ENCODE measurements around the gene ZMIZ1.

ZMIZ1 gene

DNA sequence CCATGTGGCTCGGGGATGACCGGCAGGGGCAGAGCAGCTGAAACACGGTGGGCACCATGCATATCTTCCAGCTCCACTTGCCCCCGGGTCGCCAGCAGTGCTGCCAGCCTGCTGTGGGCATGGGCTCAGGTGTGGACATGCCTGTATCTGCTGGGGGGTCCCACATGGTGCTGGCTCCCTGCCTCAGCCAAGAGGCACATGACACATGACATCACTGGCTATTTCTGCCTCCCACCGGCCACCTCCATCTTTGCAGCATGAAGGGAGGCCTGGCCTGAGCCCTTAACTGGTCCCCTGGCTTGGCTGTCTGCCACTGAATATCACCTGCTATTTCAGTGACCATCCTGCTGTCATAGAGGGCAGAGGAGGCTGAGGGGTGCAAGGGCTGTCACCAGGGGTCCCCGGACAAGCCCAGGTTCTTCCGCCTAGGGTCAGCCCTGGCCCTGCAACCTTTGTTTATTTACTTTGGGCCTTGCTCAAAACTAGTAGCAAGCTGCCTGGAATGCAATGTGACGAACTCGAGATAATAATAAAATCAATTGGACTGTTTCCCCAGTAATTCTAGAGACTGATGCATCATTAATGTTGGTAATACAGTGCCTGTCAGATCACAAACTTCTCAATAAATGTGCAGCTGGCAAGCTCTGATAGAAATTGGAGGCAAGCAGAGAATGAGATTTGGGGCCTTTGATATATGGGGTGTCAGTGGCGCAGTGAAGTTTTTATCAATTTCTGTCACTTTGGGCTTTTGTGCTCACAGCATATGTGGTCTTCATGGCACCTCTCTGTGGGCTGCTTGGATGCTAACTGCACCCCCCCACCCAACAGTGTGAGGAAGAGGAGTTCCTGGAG, 28.5 kb downstream of the ZMIZ1 start:
- peak; percentile 38 for DNase-seq (ENCODE audit: low read depth)

DNA sequence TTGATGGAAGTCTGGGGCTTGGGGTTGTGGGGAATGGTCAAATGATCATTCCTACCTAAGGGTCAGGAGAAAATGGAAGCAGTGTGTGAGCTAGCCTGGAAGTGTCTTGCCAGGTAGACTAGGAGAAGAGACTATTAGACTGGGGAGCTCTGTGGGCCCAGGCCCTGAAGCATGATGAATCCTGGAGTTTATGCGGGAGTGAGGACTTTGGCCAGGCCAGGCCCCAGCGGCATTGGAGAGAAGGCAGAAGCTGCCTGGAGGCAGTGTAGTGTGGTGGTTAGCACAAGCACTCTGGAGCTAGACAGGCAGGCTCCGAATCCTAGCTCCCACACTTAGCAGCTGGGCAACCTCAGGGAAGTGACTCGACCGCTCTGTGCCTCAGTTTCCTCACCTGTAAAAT, 29.3 kb downstream of the ZMIZ1 start:
- DNase-seq (ENCODE audit: low read depth), result no peak

DNA sequence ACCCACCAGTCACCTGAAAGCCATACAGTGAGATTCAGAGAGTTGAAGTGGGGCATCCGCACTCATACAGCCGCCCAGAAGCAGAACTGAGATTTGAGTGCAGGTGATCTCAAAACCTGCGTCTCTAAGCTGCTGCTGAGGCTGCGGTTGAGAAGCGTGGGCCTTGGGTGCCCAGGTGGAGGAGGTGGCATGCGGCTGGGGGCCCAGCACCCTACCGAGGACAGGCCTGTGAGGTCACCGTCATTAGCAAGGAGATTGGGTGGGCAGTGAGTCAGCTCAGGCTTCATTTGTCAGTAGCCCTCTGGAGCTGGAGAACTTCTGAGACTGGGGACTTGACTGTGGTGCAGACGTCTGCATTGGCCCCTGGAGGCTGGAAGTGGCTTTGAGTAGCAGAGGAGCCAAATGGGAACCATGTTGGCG, 29.8 kb downstream of the ZMIZ1 start:
- DNase-seq (ENCODE audit: low read depth), result no peak

DNA sequence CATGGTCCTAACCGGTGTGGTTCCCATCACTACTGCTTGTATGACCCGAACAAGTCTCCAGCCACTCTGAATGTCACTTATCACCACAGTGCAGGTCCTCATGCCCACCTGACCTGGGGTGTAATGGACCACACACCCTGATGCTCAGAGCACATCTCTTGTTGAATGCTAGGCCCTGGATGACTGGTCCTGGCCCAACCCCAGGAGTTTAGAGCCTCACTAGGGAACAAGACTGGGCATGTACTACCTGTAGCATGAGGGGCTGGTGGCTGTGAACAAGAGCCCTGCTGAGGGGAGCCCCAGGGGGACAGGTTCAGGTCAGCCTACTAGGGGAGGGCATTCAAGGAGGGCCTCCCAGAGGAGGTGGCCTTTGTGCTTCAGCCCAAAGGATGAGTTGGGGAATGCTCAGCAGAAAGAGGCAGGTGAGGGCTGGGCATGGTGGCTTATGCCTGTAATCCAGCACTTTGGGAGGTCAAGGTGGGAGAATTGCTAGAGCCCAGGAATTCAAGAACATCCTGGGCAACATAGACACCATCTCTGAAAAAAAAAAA, 31.2 kb downstream of the ZMIZ1 start:
- DNase-seq (ENCODE audit: low read depth), result no peak

DNA sequence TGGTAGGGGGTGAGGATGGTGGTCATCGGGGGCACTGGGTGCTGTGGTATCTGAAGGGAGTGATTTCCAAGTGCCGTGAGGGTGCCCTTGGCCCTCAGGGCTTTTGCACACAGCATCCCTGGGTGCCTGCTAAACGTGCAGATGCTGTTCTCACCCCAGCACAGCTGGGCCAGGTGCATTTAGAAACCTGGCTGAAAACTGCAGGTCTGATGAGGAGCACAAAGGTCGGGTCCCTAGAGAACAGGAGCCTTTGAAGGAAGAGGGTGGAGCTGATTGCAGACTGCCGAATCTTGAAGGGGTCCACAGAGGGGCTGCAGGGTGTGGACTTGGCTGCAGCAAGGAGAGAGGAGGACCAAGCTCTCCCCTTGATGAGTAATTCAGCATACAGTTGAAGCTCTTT, 32.0 kb downstream of the ZMIZ1 start:
- DNase-seq (ENCODE audit: low read depth), result no peak

DNA sequence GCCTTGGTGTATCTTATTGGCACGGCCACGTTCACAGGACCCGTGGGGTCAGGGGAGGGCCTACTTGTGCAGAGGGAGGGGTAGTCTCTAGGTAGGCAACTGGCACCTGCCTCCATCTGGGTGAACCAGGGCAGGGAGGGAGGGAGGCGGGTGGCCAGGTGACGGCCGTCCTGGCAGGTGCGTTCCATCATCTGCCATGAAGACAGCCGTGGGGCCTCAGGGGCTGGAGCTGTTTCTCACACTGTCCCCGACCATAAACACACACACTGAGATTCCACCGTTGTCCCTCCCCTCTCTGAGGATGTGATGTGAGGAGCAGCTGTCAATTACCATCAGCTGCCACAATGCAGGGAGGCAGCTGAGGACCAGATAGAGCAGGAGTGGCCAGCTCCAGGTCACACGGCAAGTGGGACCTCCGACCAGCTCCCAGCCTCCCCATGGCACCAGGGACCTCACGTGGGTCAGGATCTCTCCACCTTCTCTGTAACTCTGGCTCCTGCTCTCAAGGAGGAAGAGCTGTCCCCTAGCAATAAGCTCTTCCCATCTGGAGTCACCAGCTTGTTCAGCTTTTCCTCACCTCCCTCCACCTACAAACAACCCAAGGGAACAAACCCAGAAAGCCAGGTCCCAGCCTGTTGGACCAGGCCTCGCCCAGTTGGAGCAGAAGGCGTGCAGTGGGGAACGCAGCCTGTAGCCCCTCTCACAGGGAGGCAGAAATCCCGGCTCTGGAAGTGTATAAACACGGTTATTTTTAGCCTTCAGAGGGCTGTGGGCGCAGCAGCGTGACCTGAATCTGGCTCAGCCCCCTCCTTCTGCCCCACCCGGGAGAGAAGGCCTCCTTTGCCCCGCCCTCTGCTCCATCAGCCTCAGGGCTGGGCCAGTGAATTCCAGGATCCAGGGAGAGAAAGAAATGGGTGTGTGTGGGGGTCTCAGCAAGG, 33.1 kb downstream of the ZMIZ1 start:
- DNase-seq (ENCODE audit: low read depth), result peak; percentile 38

DNA sequence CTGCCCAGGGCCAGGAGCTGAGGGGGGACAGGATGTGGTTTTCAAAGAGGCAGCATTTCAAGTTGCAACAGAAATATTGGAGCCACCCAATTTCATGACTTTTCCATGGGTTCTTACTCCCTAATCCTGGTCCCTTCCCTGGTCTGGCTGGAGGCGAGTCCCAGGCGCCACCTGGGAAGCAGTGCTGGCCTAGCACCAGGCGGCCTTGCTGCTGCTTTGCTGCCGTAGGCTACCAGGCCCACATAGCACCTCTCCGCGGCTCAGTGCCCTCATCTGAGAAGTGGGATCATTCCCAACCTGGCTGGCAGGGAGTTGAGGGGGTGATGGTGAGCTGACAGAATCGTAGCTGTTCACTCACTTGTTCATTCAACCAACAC, 33.7 kb downstream of the ZMIZ1 start:
- DNase-seq (ENCODE audit: low read depth), result no peak

DNA sequence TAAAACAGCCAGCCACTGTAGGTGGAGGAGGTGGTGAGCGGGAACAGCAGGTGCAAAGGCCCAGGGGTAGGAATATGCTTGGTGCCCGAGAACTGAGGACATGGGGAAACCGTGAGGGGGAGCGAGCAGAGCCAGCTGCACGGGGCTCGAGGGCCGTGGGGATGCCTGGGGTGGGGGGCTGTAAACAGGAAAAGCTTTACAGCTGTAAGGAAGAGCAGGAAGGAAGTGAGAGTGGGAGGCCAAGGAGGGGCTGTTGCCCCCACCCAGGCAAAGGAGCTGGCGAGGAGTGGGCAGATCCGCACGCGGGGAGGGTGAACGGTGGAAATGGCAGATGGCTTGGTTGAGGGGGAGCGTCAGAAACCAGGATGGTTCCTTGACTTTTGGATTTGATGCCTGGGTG, 34.4 kb downstream of the ZMIZ1 start:
- DNase-seq (ENCODE audit: low read depth), result no peak

DNA sequence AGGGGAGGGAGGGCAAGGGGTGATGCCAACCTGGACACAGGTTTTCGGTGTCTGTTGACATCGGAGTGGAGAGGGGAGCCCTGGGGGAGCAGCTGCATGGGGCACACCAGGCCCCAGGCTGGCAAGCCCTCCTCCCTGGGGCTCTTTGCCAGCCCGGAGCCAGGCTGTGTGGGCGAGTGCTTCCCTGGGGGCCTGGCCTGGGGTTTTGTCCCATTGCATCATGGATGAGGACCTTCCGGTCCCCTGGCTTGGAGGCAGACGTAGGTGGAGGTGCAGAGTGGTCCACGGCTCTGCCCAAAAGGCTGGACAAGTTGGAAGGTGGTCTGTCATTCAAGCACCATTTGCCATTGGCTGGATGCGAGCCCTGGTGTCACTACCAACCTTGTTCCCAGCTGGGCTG, 34.8 kb downstream of the ZMIZ1 start:
- DNase-seq (ENCODE audit: low read depth), result no peak

DNA sequence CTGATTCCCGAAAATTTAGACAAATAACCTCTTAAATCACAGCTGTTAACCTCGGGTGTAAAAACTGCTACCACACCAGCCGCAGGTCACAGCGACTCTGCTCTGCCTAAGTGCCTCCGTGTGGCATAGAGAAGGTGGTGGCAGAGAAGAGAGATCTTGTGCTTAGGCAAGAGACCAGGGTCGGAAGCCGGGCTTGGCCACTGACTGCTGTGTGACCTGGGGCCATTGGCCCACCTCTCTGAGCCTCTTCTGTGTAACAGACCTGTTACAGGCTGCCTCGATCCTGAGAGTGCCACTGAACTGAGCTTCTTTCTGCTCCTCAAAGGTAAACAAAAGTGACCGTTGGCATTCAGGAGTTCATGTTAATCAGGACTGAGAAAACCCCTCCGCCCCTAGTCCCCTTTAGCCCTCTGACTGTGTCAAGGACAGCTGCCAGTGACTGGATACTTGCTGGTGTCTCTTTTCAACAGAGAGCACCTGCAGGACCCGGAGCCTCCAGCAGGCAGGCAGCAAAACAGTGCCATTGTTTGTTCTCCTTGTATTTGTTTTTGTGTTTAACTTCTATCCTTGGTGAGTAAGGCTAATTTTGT, 36.5 kb downstream of the ZMIZ1 start:
- DNase-seq (ENCODE audit: low read depth), result no peak

DNA sequence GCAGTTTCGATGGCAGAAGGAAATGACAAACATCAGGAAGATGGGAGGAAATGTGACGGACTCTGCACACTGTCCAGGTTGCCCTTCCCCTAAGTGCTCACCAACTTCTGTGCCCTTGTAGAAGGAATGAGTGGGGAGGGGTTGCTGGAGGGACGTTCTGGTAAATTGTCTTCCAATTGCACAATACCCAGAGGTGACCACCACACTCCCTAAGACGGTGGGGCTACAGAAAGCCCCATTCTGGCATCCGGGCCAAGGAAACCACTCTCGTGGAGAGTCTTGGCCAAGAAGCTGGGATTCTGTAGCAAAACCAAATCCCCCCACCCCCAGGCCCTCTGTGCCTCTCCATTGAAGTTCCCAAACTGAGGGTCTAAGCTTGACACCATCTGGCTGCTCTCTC, 37.1 kb downstream of the ZMIZ1 start:
- DNase-seq (ENCODE audit: low read depth), result no peak

DNA sequence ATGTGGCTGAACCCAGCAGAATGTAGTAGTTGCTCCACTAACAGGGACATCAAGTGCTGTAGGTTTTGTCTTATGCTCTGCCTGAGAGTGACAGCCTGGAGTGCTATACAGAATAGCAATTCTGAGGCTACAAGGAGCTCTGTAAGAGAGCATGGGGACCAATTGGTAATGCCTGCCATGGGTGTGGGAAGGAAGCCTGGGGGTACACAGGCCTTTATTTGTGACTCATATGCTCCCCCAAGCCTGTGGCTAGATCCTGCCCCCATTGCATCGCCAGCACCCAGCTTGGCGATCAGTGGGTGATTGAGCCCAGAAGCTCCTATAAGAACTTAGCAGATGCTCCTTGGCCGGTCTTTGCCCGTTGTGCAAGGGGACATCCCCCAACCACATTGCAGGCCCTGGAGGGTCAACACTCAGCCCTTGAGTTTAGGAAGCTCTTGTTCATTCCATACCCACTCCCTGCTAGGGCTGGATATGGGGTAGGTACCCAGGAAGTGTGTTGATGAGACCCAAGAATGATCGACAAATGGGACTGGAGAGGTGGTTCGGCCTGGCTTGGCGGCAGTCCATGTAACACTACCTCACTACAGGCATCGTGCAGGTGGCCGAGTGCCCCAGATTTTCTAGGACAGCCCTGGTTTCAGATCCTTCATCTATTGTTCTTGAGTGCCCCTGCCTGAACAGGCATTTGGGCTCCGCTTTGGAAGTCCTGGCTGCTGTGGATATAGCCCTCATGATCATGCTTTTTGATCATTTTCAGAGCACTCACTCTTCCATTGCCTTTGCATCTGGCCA, 37.7 kb downstream of the ZMIZ1 start:
- DNase-seq (ENCODE audit: low read depth), result no peak

DNA sequence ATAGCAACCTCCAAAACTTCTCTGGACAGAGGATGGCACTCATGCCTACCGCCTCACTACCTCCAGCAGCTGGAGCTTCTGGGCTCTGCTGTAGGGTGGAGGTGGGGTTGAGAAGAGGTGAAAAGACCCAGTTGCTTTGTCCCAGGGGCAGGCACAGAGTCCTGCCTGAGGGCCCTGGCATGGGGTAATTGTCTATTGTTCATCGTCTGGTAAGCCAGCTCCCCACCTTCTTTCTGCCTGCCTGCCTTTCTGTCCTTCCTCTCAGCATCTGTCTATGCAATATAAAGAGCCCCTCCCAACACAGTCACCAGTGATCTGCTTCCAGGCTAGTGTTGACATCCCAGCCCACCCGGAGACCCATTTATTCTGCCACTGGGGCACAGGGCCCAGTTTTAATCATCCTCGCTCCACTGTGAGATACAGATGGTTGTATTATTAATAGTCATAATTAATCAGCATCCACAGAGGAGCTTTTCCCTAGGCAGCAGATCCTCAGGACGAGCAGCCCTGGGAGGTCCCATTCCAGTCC, 39.0 kb downstream of the ZMIZ1 start:
- no peak for DNase-seq (ENCODE audit: low read depth)

DNA sequence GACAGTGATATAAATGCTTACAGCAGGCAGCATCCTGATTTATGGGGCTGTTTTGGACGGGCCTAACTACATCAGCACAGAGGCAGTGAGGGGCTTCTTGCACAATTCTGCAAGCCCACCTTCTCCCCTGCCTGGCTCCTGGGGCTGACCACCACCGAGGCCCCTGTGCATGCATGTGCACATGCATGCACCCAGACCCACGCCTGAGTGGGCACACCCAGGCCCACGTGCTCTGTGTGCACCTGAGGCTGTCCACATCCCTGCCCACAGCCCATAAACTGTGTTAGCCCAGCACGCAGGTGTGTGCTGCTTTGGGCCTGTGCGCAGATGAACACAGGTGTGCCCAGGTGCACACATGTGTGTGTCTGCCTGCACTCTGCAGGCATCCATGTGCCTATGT, 40.0 kb downstream of the ZMIZ1 start:
- DNase-seq (ENCODE audit: low read depth), result no peak

DNA sequence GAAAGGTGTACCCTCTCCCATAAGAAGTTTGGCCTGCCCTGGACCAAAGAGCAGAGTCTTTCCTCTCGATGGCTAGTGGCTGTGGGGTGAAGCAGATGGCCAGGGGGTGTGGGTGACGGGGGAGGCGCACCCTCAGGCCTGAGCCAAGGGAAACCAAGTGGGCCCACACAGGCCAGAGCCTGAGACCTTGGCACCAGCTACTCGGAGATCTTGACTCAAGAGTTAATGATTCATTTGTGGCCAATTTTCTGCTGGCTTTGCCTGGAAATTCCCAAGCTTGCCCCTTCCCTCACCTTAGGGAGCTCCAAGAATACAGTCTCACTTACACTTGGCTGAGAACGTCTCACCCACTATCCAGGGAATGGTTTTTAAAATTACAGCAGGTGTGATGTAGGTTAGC, 42.7 kb downstream of the ZMIZ1 start:
- peak; percentile 59 for DNase-seq (ENCODE audit: low read depth)

DNA sequence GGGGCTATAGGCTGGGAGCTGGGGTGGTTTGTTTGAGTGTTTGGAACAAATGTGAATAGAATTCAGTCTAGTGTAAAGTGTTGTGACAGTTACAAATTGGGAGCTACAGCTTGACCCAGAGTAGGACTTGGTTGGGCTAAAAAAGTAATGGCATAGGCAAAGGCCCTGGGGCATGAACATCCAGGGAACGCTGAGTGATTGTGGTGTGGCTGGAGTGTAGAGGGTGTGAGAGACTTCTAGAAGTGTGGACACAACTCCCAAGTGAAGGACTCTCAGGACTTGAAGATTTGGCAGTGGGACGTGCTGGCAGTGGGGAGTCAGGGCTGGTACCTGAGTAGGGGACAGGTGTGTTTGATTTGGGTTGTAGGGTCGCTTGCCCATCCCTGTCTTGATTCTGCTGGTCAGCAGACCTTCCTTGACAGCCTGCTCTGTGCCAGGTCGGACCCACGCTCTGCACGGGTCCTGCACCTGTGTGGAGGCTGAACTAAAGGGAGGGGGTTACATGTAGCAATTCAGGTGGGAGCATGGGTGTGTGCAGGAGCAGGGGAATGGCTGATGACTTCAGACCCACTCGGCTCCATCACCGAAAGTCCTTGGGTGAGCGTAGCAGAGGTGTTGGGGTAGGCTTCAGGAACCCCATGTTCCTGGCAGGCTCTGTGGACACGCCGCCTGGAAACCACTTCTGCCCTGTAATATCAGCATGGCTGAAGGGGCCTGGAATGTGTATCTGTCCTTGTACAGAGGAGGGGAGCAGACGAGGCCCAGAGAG, 43.3 kb downstream of the ZMIZ1 start:
- no peak for DNase-seq (ENCODE audit: low read depth)

DNA sequence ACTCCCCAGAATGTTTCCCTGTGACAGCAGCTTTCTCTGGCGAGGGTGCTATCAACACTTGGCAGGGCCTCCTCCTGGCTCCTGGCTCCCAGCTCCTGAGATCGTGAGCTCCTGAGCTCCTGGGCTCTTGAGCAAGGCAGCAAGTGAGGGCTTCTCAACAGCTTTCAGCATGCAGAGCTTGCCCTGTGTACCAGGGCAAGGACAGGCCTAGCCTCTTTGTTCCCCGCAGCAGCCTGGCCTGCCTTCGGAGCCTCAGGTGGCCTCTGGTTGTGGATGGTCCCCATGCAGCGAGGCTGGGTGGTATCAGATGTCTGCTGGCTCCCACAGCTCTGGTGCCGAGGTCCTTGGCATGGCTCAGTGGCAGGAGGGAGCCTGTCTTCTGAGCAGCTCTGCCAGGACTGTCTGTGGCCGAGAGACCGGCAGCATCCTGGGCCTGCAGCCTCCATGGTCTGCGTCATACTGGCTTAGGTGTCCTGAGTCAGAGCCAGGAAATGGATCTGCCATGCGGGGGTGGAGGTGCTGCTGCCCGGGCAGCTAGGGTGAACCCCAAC, 44.2 kb downstream of the ZMIZ1 start:
- peak; percentile 91 for DNase-seq (ENCODE audit: low read depth)

DNA sequence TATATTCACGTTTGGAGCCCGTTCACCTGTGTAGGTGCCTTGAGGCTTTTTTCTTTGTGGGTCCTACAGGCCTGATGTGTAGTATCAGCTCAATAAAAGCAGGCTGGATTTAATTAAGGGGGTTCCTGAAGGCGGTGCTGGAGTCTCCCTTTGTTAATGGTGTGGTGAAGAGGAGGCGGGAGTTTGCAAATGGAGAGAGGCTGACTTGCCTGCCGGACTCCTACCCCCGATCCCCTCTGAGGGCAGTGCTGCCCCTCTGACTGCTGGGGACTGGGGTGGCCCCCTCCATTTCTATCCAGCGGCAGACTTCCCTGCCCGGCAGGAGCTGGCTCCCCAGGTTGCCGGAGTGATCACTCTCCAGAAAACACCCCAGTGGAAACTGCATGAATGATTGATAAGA, 45.1 kb downstream of the ZMIZ1 start:
- no peak for DNase-seq (ENCODE audit: low read depth)

DNA sequence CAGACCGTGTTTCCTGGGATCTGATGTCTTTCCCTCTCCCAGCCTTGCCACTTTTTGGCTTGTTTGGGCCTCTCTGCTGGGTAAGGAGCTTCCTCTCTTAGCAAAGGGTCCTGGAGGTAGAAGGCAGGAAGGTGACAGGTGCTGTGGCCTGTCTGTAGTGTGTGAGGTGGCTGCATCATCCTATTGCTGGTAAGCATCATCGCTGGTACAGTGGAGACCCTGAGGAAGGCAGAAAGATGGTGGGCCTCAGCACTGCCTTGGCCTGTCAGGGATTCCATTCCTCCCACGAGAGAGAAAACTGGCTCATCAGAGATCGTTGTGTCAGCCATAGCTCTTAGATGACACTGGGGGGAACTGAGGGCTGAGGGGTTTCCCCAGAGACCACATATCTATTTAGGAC, 46.5 kb downstream of the ZMIZ1 start:
- no peak for DNase-seq (ENCODE audit: low read depth)

DNA sequence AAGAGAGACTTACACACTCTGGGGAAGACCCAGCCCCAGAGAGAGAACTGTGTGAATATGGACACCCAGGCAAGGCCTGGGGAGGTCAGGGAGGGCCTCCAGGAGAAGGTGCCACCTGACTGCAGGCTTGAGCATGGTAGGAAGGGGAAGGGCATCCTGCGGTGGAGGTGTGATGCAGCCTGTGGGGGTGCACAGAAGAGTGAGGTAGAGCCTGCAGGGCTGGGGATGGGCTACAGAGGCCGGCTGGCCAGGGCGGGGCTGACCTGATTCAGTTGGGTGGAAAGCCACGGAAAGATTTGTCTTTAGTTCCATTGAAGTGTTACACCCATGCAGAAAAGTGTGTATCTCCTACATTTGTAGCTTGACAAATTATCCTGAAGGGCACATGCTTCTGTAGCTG, 47.6 kb downstream of the ZMIZ1 start:
- DNase-seq (ENCODE audit: low read depth), result no peak

Measured in iris pigment epithelial cell (primary cell).